Ascending aorta (tissue), 2 donors: ENCODE results near the gene TSTD2. TPM values are rescaled to one million over a fixed set of nuclear protein-coding genes. Genes with fewer than 3 reads are reported as not detected.
A peak's percentile ranks its signal among the peaks of the same experiment; 100 is the strongest.

Experiments used
- DNase-seq, 2 donors: peaks; one replicate each; pipeline ENCODE4 v3.0.0-alpha.2; 2019; ENCODE audit warnings: low spot score in 2 of 2
- H3K27ac ChIP-seq, 2 donors: fragments of 200-600 bp; sonication (generic); one replicate each; pipeline ENCODE4 v1.5.1; 2016 to 2017; ENCODE audit warnings: mild to moderate bottlenecking in 1 of 2
- H3K27me3 ChIP-seq: fragments of 200-600 bp; sonication (generic); one replicate; pipeline ENCODE4 v1.5.1; 2017
- H3K36me3 ChIP-seq, 2 donors: fragments of 200-600 bp; sonication (generic); one replicate each; pipeline ENCODE4 v1.5.1; 2016
- H3K4me1 ChIP-seq, 2 donors: fragments of 200-600 bp; sonication (generic); one replicate each; pipeline ENCODE4 v1.5.1; 2016 to 2017; ENCODE audit warnings: mild to moderate bottlenecking in 1 of 2
- H3K4me3 ChIP-seq, 2 donors: fragments of 200-600 bp; sonication (generic); one replicate each; pipeline ENCODE4 v1.5.1; 2016 to 2017; ENCODE audit warnings: mild to moderate bottlenecking in 1 of 2
- H3K9me3 ChIP-seq, 2 donors: fragments of 200-600 bp; sonication (generic); one replicate each; pipeline ENCODE4 v1.5.1; 2016
- CTCF ChIP-seq, 3 experiments: fragments of 200-600 bp in 2 of 3; fragments of 450-650 bp in 1 of 3; sonication (generic) in 2 of 3; IDR thresholded peaks; one replicate each; pipeline ENCODE4 v1.5.1; 2016 to 2019; ENCODE audit warnings: antibody characterized with exemption in 3 of 3, mild to moderate bottlenecking in 1 of 3, moderate library complexity in 1 of 3
- intact Hi-C: fragments of 100-400 bp; cut with DNase I; formaldehyde crosslinking; loops from one replicate; pipeline ENCODE4 v1.15.1; 2023
- total RNA-seq: library from RNA; depleted of rRNA; stranded (reverse); fragments of >200 nt; gene quantifications from one replicate; pipeline ENCODE4 v1.1.0, GENCODE V29; 2016

Gene TSTD2
- total RNA-seq, 1 donor from 2014 or later: 1.4 TPM

DNA sequence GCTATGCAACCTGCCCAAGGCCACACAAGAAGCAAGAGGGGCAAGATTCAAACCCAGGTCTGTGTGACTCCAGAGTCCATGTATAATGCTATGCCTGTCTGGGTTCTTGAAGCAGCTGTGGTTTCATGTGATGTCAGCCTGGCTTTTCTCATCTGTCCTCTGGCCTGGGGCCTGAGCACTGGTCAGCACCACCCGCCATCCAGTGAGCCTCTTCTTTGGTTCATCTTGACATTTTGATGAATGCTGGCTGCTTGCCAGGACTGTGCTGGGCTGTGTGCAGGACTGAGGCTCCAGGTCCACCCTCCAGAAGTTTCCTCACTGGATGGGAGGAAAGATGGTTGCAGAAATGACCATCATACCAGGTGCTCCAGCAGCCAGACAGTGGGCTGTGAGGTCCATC is 61.5 kb downstream of the TSTD2 start:
- Histone ChIP-seq H3K36me3 (peaks cover 50 to 95% of the 10 kb centered on the region in 2 donors), H3K9me3 (no peaks in the 10 kb centered on the region), H3K4me1 (peaks cover 0 to 7% of the 10 kb centered on the region in 2 donors), H3K27ac (peak overlapping the region in 1 of 2 donors; percentile 28), H3K27me3 (no peaks in the 10 kb centered on the region), H3K4me3 (no peak overlapping the region)
- DNase-seq: peak in 1 of 2 donors; percentile 7
- TF ChIP-seq CTCF (IDR thresholded peaks at IDR 0.05): no peak
- intact Hi-C loops: no loop called here

DNA sequence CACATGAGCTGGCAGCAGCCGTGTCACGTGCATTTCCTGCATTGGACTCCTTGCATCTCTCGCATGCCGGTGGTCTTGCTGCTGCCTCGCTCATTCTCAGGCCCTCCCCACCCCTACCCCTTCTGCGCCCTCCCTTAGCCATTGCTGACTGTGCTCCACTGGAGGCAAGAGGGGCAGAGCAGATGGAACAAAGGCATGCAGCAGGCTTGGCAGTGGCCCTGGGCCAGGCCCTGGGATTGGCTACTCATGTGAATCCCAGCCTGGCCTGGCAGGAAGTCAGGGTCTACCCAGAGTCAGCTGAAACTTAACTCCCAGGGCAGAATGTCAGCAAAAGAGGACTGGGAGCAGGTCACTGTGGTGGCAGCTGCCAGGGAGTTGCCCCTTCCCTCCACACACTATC is 62.3 kb downstream of the TSTD2 start:
- Histone ChIP-seq H3K36me3 (peaks cover 50 to 98% of the 10 kb centered on the region in 2 donors), H3K27me3 (no peaks in the 10 kb centered on the region), H3K9me3 (no peaks in the 10 kb centered on the region), H3K27ac (no peak overlapping the region), H3K4me1 (peaks cover 0 to 7% of the 10 kb centered on the region in 2 donors), H3K4me3 (no peak overlapping the region)
- DNase-seq: no peak
- intact Hi-C loops: no loop called here
- TF ChIP-seq CTCF (IDR thresholded peaks at IDR 0.05): no peak

DNA sequence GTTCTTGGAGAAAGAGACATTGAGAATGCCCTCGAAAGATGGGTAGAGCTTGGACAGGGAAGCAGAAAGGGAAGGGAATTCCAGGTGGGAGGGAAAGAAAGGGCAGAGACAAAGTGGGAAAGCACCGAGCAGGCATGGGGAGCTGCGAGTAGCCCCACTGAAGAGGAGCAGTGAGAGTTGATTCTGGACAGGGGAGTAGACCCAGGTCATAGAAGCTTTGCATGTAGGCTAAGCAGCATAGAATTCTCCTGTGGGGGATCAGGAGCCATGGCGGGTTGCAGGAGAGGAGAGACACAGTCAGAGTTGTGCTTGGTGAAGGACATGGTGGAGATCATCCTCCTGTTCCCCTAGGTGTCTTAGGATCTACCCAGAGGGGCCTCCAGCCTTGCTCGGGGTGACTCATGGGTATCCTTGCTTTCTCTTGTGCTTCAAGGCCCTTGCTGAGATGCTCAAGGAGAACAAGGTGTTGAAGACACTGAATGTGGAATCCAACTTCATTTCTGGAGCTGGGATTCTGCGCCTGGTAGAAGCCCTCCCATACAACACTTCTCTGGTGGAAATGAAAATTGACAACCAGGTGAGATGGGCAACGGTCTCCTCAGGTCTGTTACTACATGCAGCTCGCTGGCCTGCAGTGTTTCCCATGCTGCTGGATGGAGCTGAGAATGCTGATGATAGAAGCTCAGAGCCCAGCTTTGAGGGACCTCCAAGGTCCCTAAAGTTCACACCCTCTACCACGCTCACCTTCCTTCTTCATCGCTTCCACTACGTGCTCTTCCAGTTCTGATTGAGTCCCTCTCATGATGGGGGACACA is 64.5 kb downstream of the TSTD2 start:
- no peaks in the 10 kb centered on the region for H3K27me3 ChIP-seq
- no peak overlapping the region for H3K4me3 ChIP-seq
- H3K27ac ChIP-seq: no peak overlapping the region
- peaks cover 10 to 21% of the 10 kb centered on the region in 2 donors for H3K4me1 ChIP-seq
- peaks cover 57 to 85% of the 10 kb centered on the region in 2 donors for H3K36me3 ChIP-seq
- no peaks in the 10 kb centered on the region for H3K9me3 ChIP-seq
- intact Hi-C loops: no loop called here
- TF ChIP-seq CTCF (IDR thresholded peaks at IDR 0.05): no peak
- DNase-seq: no peak

GRCh38 chr9:97567894-97568202 is 65.3 kb downstream of the TSTD2 start:
- Histone ChIP-seq H3K27me3 (no peaks in the 10 kb centered on the region), H3K4me1 (peaks cover 11 to 26% of the 10 kb centered on the region in 2 donors), H3K9me3 (no peaks in the 10 kb centered on the region), H3K36me3 (peaks cover 54 to 80% of the 10 kb centered on the region in 2 donors), H3K4me3 (no peak overlapping the region), H3K27ac (no peak overlapping the region)
- no peak for TF ChIP-seq CTCF (IDR thresholded peaks at IDR 0.05)
- intact Hi-C loops: no loop called here
- no peak for DNase-seq

- intact Hi-C loops: no loop called here
- H3K9me3 ChIP-seq: no peaks in the 10 kb centered on the region
- no peak for TF ChIP-seq CTCF (IDR thresholded peaks at IDR 0.05)
- no peak overlapping the region for H3K4me3 ChIP-seq
- DNase-seq: peak in 1 of 2 donors; percentile 52
- peaks cover 11 to 26% of the 10 kb centered on the region in 2 donors for H3K4me1 ChIP-seq
- H3K27ac ChIP-seq: no peak overlapping the region
- peaks cover 54 to 75% of the 10 kb centered on the region in 2 donors for H3K36me3 ChIP-seq
- H3K27me3 ChIP-seq: no peaks in the 10 kb centered on the region
These were observed 65.8 kb downstream of the TSTD2 start for GRCh38 chr9:97567182-97567893.
